Measurements from ENCODE around the gene RYR2.

- no peak for TF ChIP-seq POLR2A (IDR thresholded peaks at IDR 0.05)
- TF ChIP-seq CTCF (IDR thresholded peaks at IDR 0.05): no peak
These were observed 767.1 kb downstream of the RYR2 start for GRCh38 chr1:237809099-237809498.

Measured in tibial nerve (tissue), 3 donors.